Colonic mucosa (tissue), 4 donors: ENCODE data around the gene IL1R1. TPM values are rescaled to one million over a fixed set of nuclear protein-coding genes. Genes with fewer than 3 reads are reported as not detected.
"Not testable (repeated sequence)": the region's sequence is repeated elsewhere in the genome, so short reads cannot be mapped to it uniquely, and the experiment has no call there.

ENCODE experiments used
- DNase-seq: peaks from one replicate; pipeline ENCODE4 v3.0.0-alpha.2; 2020
- H3K27ac ChIP-seq: fragments of 200-600 bp; one replicate; pipeline ENCODE4 v1.8.0; 2021
- H3K27me3 ChIP-seq: fragments of 200-600 bp; one replicate; pipeline ENCODE4 v1.8.0; 2021
- H3K36me3 ChIP-seq: fragments of 200-600 bp; one replicate; pipeline ENCODE4 v1.8.0; 2021
- H3K4me1 ChIP-seq: fragments of 200-600 bp; one replicate; pipeline ENCODE4 v1.8.0; 2021; ENCODE audit warnings: mild to moderate bottlenecking
- H3K4me3 ChIP-seq: fragments of 200-600 bp; one replicate; pipeline ENCODE4 v1.8.0; 2021
- H3K9ac ChIP-seq, 2 donors: one replicate each; pipeline ENCODE4 v1.7.0; 2013; ENCODE audit warnings: control low read depth in 2 of 2, low read depth in 2 of 2, low read length in 2 of 2
- H3K9me3 ChIP-seq: fragments of 200-600 bp; one replicate; pipeline ENCODE4 v1.8.0; 2021
- CTCF ChIP-seq: fragments of 200-600 bp; IDR thresholded peaks from one replicate; pipeline ENCODE4 v1.8.0; 2022; ENCODE audit warnings: antibody characterized with exemption, mild to moderate bottlenecking
- intact Hi-C: fragments of 100-400 bp; cut with DNase I; formaldehyde crosslinking; loops from one replicate; pipeline ENCODE4 v1.14.1; 2022
- total RNA-seq, 2 donors: library from RNA; stranded (reverse); fragmentation: NEBNext Ultra II Directional in 1 of 2; extraction: Animal tissue kit (Norgen Biotek cat#: 25700) in 1 of 2; gene quantifications; one replicate each; pipeline ENCODE4 v1.2.1, GENCODE V29; 2021
- donor health status: healthy.
- donor health status: DM: no; HTN: no; CAD: no.
- donor health status: DM: no; HTN: no; CAD: no.

The IL1R1 gene
- total RNA-seq, 2 donors from 2014 or later, result 13.9 to 23.9 TPM

GRCh38 chr2:102103284-102103683, 39.3 kb upstream of the IL1R1 start:
- no peak overlapping the region for H3K27ac ChIP-seq
- TF ChIP-seq CTCF, result no peak

GRCh38 chr2:102103992-102104871, 38.3 kb upstream of the IL1R1 start:
- no peaks in the 10 kb centered on the region for H3K4me1 ChIP-seq
- no peak overlapping the region for H3K4me3 ChIP-seq

More at GRCh38 chr2:102103284-102103683, 39.3 kb upstream of the IL1R1 start:
- no peak for DNase-seq
- Histone ChIP-seq H3K9me3 (no peaks in the 10 kb centered on the region), H3K4me3 (no peak overlapping the region), H3K36me3 (no peaks in the 10 kb centered on the region), H3K4me1 (no peaks in the 10 kb centered on the region), H3K9ac (no peak overlapping the region), H3K27me3 (no peaks in the 10 kb centered on the region)
- intact Hi-C loops, result no loop called here

DNA sequence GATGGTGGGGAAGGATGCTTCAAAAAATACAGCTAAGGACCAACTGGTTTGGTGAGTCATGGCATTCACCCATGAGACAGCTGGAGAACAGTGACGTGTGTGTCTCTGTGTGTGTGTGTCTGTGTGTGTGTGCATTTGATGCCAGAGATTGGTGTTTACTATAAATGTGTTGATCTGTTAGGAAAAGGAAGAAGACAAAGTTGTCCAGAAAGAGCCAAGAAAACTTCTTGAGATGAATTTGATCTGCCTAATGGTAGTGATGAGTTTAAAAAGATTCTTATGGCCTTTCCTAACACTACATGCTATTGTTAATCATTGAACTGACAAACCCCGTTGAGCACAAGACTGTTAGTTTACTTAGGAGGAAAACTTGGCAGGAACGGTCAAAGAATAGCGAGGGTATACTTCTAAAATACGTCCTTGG, 36.4 kb upstream of the IL1R1 start:
- no peak for TF ChIP-seq CTCF
- Histone ChIP-seq H3K9me3 (no peaks in the 10 kb centered on the region), H3K27me3 (no peaks in the 10 kb centered on the region), H3K9ac (no peak overlapping the region), H3K27ac (peak overlapping the region; percentile 23), H3K36me3 (no peaks in the 10 kb centered on the region), H3K4me3 (no peak overlapping the region), H3K4me1 (no peaks in the 10 kb centered on the region)
- intact Hi-C loops, result no loop called here
- DNase-seq, result peak; percentile 48

More at GRCh38 chr2:102103992-102104871, 38.3 kb upstream of the IL1R1 start:
- no peak for TF ChIP-seq CTCF
- H3K27me3 ChIP-seq, result no peaks in the 10 kb centered on the region
- H3K36me3 ChIP-seq, result no peaks in the 10 kb centered on the region
- intact Hi-C loops, result no loop called here
- H3K9me3 ChIP-seq, result no peaks in the 10 kb centered on the region
- DNase-seq, result peak; percentile 66
- peak overlapping the region in 1 of 2 donors; percentile 27 for H3K9ac ChIP-seq
- peak overlapping the region; percentile 24 for H3K27ac ChIP-seq

DNA sequence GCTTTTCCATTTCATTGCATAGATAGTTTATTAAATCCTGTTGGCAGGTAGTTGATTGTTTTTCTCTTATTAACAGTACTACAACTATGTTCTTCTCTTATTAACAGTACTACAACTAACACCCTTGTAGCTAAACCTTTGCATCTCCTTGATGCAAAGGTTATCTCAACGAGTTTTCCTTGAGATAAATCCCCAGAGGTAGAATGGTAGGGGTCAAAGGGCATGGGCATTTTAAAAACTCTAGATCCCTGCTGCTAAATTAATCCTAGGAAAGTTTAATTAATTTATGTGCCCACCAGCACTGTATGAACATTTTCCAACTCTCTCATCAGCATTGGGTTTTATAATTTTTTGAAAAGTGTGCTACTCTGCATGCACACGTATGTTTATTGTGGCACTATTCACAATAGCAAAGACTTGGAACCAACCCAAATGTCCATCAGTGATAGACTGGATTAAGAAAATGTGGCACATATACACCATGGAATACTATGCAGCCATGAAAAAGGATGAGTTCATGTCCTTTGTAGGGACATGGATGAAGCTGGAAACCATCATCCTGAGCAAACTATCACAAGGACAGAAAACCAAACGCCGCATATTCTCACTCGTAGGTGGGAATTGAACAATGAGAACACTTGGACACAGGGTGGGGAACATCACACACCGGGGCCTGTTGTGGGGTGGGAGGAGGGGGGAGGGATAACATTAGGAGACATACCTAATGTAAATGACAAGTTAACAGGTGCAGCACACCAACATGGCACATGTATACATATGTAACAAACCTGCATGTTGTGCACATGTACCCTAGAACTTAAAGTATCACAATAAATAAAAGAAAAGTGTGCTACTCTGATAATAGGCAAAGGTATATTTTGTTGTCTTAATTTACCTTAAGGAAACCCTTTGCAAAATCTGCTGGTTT, 35.5 kb upstream of the IL1R1 start:
- H3K27me3 ChIP-seq, DNase-seq, H3K9me3 ChIP-seq, H3K4me1 ChIP-seq, intact Hi-C loops, H3K4me3 ChIP-seq, H3K36me3 ChIP-seq, H3K9ac ChIP-seq: not testable (repeated sequence)
- peak overlapping the region; percentile 23 for H3K27ac ChIP-seq

DNA sequence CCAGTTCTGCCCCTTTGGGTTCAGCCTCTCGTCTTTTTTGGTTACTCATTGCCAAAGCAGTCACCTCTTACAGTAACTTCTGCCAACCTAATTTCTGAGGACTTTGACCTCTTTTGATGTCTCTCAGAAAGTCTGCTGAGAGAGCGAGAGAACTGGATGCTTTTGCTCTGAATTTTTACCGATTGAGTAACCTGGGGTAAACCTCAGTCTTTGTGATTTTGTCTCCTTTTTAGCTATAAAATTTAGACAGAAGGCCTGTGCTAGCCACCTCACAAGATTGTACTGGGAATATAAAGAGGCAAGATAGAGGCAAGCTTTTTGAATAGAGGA, 34.8 kb upstream of the IL1R1 start:
- peak; percentile 39 for DNase-seq
- no peak overlapping the region for H3K27ac ChIP-seq
- H3K27me3 ChIP-seq, result no peaks in the 10 kb centered on the region
- no peaks in the 10 kb centered on the region for H3K4me1 ChIP-seq
- no peak for TF ChIP-seq CTCF
- no peaks in the 10 kb centered on the region for H3K36me3 ChIP-seq
- no peaks in the 10 kb centered on the region for H3K9me3 ChIP-seq
- intact Hi-C loops, result no loop called here
- H3K4me3 ChIP-seq, result no peak overlapping the region
- no peak overlapping the region for H3K9ac ChIP-seq
